ENCODE results near the gene GALNT7.

Gene GALNT7

DNA sequence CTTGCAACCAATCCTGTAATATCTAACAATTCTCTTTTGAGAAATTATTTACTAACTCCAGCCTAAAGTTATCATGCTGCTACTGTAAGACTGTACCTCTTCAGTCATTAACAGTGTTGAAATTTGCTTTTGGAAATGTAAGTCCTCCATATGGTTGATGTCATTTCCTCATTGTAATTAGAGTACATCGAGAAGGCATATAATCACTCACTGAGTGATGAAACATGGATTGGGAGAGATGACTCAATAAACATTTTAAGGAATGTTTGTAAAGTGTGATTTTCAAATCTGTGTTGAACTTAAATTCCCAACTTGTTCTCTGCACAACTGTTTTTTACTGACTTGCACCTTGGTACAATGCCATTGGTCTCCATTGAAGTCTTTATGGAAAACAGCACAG lies 104.4 kb downstream of the GALNT7 start:
- no peak for DNase-seq (ENCODE audit: extremely low read depth, low read depth)
- TF ChIP-seq CTCF (IDR thresholded peaks at IDR 0.05; ENCODE audit: low read depth, low read length) = no peak

GRCh38 chr4:173273941-173274340 lies 105.3 kb downstream of the GALNT7 start:
- DNase-seq (ENCODE audit: extremely low read depth, low read depth) = no peak
- TF ChIP-seq CTCF (IDR thresholded peaks at IDR 0.05; ENCODE audit: low read depth, low read length) = no peak

- no peak for TF ChIP-seq CTCF (IDR thresholded peaks at IDR 0.05; ENCODE audit: low read depth, low read length)
- DNase-seq (ENCODE audit: extremely low read depth, low read depth) = no peak
These were observed 106.1 kb downstream of the GALNT7 start for GRCh38 chr4:173274744-173275143.

DNA sequence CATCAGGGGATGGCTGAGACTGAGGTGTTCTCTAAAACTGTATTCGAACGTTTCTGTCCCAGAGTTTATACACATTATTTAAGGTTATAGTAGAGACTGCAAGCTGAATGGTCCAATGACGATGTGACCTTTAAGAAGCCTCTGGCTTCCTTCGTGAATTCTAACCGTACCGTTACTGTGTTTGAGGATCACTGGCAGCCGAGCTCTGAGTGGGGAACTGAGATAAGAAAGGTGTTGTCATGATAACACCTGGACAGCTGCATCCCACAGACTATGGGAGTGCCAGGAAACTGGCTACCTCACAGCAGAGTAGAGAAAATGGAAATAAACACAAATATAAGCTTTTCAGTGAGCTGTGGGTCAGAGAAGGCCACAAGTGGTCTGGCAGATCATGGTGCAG lies 106.5 kb downstream of the GALNT7 start:
- no peak for TF ChIP-seq CTCF (IDR thresholded peaks at IDR 0.05; ENCODE audit: low read depth, low read length)
- DNase-seq (ENCODE audit: extremely low read depth, low read depth) = no peak

DNA sequence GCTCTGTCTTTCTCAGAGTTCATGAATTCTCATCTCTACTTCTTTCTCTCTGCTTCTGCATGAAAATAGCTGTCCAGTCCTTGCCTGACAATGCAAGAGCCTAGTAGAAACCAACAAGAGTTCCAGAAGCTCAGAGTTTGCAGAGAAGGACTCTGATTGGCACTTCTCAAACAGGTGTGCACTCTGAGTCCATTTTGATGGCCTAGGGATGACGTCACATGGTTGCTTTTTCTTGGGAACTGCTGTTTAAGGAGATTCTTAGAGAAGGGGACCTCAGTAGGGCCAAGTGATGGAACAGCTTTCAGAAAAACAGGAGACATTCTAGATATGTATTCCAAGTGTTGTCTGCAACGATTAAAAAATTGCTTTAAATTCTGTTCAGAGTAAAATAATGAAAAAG lies 108.7 kb downstream of the GALNT7 start:
- TF ChIP-seq CTCF (IDR thresholded peaks at IDR 0.05; ENCODE audit: low read depth, low read length) = no peak
- no peak for DNase-seq (ENCODE audit: extremely low read depth, low read depth)

DNA sequence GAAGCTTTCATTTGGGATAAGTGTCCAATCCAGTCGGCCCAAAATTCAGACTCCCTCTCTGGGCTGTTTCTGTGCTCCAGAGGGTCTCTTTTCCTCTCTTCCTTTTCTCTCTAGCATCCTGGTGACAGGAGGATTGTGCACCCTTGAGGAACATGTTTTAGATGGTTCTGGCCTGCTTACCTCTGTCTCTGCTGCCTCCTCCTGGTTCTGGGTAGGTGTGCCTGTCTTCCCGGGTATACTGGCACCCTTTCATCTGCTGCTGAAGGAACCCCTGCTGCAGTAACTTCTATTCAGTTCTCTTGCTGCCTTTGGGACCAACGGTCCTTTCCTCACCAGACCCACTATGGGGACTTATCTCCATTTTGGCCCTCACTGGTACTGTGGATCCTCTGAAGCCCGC lies 112.4 kb downstream of the GALNT7 start:
- no peak; the same call in none of the 2 replicates for TF ChIP-seq CTCF (IDR thresholded peaks at IDR 0.05; ENCODE audit: low read depth, low read length)
- DNase-seq (ENCODE audit: extremely low read depth, low read depth) = no peak

DNA sequence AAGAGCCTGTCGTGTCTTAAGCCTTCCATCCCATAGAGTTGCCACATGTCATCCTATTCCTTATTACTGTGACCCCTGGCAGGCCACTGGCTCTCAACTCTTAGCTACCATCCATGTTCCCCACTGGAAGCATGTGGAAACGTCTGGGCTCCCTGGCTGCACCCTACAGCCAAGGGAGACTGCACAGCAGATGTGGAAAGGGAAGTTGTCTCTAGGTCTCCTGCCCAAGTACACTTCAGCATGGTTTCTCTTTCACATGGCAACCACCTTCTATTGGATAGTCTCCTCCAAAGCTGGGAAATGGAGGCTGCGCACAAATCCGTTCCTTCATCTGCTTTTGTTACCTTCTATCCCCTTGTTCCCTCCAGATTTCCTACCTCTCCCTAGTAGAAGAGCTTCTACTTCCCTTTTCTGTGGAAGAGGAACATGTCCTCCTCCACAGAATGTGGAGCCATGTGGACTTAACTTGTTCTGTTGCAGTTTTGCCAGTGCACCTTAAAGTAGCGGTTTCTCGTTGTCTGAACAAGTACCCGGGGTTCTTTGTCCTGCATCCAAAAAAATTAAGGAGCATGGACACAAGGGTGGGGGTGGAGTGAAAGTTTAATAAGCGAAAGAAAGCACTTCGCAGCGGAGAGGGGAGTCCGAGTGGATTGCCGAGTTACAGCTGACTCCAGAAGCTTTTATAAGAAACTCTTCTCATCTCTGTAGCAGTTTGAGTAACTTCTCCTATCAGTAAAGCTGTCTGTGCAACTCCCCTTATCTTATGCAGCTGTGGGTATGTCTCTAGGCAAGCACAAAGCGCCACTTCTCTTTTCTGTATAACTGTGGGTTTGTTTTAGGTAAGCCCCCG lies 113.0 kb downstream of the GALNT7 start:
- no peak for DNase-seq (ENCODE audit: extremely low read depth, low read depth)
- no peak for TF ChIP-seq CTCF (IDR thresholded peaks at IDR 0.05; ENCODE audit: low read depth, low read length)
